GM19468 (cell line): Measurements from ENCODE around the gene ADO.

ENCODE experiments used
- ATAC-seq: cut with Tn5 transposase; IDR thresholded peaks from one replicate; pipeline ENCODE4 v1.9.1; 2021; ENCODE audit warnings: mild to moderate bottlenecking, moderate library complexity, moderate number of reproducible peaks; ENCODE audit not compliant: unreplicated experiment; ENCODE audit errors: extremely low read depth

Gene ADO

GRCh38 chr10:62790571-62790970, 13.9 kb upstream of the ADO start:
- no peak for ATAC-seq

- ATAC-seq: no peak
Measured at GRCh38 chr10:62792261-62792660, 12.3 kb upstream of the ADO start.

- no peak for ATAC-seq
Measured at GRCh38 chr10:62794306-62794705, 10.2 kb upstream of the ADO start.

GRCh38 chr10:62795100-62795499, 9.4 kb upstream of the ADO start:
- no peak for ATAC-seq

- no peak for ATAC-seq
Measured at GRCh38 chr10:62795762-62796161, 8.8 kb upstream of the ADO start.

- no peak for ATAC-seq
Measured at GRCh38 chr10:62796896-62797295, 7.6 kb upstream of the ADO start.

- ATAC-seq: no peak
Measured at GRCh38 chr10:62801871-62802270, 2.6 kb upstream of the ADO start.

- no peak for ATAC-seq
Measured at GRCh38 chr10:62803724-62804355, 680 bp upstream of the ADO start.

GRCh38 chr10:62805231-62806099, 945 bp downstream of the ADO start:
- ATAC-seq: peak; percentile 9

GRCh38 chr10:62806251-62806650, 1.7 kb downstream of the ADO start:
- ATAC-seq: no peak

- ATAC-seq: no peak
Measured at GRCh38 chr10:62810156-62810902, 5.8 kb downstream of the ADO start.

GRCh38 chr10:62811159-62811875, 6.8 kb downstream of the ADO start:
- no peak for ATAC-seq

- ATAC-seq: no peak
Measured at GRCh38 chr10:62812672-62813439, 8.3 kb downstream of the ADO start.

- no peak for ATAC-seq
Measured at GRCh38 chr10:62813453-62813852, 8.9 kb downstream of the ADO start.

GRCh38 chr10:62813981-62814380, 9.5 kb downstream of the ADO start:
- ATAC-seq: no peak

GRCh38 chr10:62814756-62815380, 10.3 kb downstream of the ADO start:
- ATAC-seq: no peak

GRCh38 chr10:62815381-62816075, 11.0 kb downstream of the ADO start:
- no peak for ATAC-seq

- no peak for ATAC-seq
Measured at GRCh38 chr10:62816076-62816330, 11.5 kb downstream of the ADO start.
